ENCODE results near the gene EEIG2.

Gene EEIG2

GRCh38 chr1:108590957-108591356 lies 31.1 kb downstream of the EEIG2 start:
- TF ChIP-seq, protein P1, sequence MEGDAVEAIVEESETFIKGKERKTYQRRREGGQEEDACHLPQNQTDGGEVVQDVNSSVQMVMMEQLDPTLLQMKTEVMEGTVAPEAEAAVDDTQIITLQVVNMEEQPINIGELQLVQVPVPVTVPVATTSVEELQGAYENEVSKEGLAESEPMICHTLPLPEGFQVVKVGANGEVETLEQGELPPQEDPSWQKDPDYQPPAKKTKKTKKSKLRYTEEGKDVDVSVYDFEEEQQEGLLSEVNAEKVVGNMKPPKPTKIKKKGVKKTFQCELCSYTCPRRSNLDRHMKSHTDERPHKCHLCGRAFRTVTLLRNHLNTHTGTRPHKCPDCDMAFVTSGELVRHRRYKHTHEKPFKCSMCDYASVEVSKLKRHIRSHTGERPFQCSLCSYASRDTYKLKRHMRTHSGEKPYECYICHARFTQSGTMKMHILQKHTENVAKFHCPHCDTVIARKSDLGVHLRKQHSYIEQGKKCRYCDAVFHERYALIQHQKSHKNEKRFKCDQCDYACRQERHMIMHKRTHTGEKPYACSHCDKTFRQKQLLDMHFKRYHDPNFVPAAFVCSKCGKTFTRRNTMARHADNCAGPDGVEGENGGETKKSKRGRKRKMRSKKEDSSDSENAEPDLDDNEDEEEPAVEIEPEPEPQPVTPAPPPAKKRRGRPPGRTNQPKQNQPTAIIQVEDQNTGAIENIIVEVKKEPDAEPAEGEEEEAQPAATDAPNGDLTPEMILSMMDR (IDR thresholded peaks at IDR 0.05; ENCODE audit: extremely low read depth, missing control alignments): no peak
- no peak for DNase-seq (ENCODE audit: low spot score)

DNA sequence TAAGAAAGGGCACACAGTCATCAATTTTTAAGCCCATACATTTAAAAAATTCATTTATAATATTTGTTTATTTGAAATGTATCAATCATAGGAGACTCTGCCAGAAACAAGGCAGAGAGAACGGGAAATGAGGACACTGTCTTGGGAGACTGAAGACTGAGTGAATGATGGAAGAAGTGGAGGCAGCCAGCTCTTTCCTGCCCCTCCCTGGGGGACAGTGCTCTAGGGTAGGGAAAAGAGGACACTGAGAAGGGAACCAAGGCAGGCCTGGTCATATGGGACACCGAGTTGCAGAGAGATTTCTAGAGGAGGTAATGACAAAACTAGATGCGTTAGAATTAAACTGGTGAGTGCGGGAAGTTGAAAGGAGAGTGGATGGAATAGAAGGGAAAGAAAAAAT lies 31.6 kb downstream of the EEIG2 start:
- DNase-seq (ENCODE audit: low spot score): no peak
- TF ChIP-seq, protein P1 (IDR thresholded peaks at IDR 0.05; ENCODE audit: extremely low read depth, missing control alignments): no peak

DNA sequence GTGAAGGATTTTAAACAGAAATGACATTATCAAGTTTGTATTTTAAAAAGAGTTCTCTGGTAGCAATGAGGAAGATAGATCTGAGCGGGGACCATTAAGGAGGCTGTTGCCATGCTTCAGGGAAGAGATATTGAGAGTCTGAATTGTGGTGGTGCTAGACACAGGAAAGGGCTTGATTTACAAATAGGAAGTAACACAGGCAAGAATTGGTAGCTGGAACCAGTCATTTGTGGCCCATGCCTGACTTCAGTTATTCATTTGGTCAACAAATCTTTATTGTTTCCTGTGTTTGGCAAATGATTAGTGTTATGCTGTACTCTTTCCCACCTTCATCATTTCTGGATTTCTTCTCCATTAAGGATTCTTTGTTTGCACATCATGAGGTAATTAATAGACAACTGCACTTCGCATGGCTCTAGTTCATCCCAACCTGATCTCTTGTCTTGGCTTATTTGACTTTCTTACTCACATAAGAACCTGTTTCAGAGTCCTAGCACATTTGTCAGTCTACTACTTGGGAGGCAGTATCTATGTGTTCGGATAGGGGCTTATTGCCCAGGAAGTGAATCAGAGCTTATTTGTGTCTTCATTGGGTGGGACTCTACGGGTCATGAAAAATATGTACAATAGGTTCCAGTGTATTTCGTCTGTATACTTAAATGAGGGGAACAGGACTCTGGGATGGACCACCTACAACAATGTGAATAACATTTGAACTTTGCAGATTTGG lies 32.3 kb downstream of the EEIG2 start:
- no peak for DNase-seq (ENCODE audit: low spot score)
- TF ChIP-seq, protein P1 (IDR thresholded peaks at IDR 0.05; ENCODE audit: extremely low read depth, missing control alignments): no peak

- DNase-seq (ENCODE audit: low spot score): no peak
- TF ChIP-seq, protein P1 (IDR thresholded peaks at IDR 0.05; ENCODE audit: extremely low read depth, missing control alignments): no peak
These were observed 33.5 kb downstream of the EEIG2 start for GRCh38 chr1:108593448-108593847.

- no peak for DNase-seq (ENCODE audit: low spot score)
These were observed 35.6 kb downstream of the EEIG2 start for GRCh38 chr1:108595507-108595906.

GRCh38 chr1:108597041-108597440 lies 37.1 kb downstream of the EEIG2 start:
- no peak for DNase-seq (ENCODE audit: low spot score)
- TF ChIP-seq, protein P1 (IDR thresholded peaks at IDR 0.05; ENCODE audit: extremely low read depth, missing control alignments): no peak

More at GRCh38 chr1:108595507-108595906, 35.6 kb downstream of the EEIG2 start:
- TF ChIP-seq, protein P1 (IDR thresholded peaks at IDR 0.05; ENCODE audit: extremely low read depth, missing control alignments): no peak

DNA sequence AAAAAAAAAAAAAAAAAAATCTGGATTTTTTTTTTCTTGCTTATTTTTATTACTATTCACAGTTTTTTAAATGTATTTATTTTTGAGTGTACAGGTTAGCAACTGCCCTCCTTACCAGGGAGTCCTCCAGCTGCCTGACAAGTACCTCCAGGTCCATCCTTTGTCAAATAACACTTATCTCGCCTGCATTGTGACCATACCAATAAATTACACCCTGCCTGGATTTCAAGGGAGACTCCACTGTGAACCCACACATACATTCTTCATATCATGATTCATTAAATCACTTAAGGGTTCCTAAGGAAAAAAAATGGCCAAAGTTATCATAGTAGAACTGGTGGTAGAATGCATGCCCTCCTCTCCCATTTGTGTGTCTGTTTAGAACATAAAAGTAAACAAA lies 38.4 kb downstream of the EEIG2 start:
- DNase-seq (ENCODE audit: low spot score): no peak
- TF ChIP-seq, protein P1 (IDR thresholded peaks at IDR 0.05; ENCODE audit: extremely low read depth, missing control alignments): no peak

All from GM20000 (cell line).